Mucosa of descending colon (tissue), 3 donors: ENCODE results near the gene PON2. TPM values are rescaled to one million over a fixed set of nuclear protein-coding genes. Genes with fewer than 3 reads are reported as not detected.
"Not testable (repeated sequence)": the region's sequence is repeated elsewhere in the genome, so short reads cannot be mapped to it uniquely, and the experiment has no call there.

Experiments
- ATAC-seq: fragments of 200-7000 bp; cut with Tn5 transposase; one replicate; pipeline ENCODE4 v1.9.1; 2020; ENCODE audit warnings: mild to moderate bottlenecking, moderate library complexity
- DNase-seq, 3 donors: peaks; one replicate each; pipeline ENCODE4 v3.0.0-alpha.2; 2020
- H3K36me3 ChIP-seq: fragments of 200-600 bp; one replicate; pipeline ENCODE4 v1.8.0; 2021; ENCODE audit warnings: low read depth, mild to moderate bottlenecking
- H3K4me1 ChIP-seq: fragments of 200-600 bp; one replicate; pipeline ENCODE4 v1.8.0; 2021; ENCODE audit warnings: low read depth, mild to moderate bottlenecking
- H3K4me3 ChIP-seq: fragments of 200-600 bp; one replicate; pipeline ENCODE4 v1.8.0; 2021; ENCODE audit warnings: mild to moderate bottlenecking
- H3K9me3 ChIP-seq: fragments of 200-600 bp; one replicate; pipeline ENCODE4 v1.8.0; 2021; ENCODE audit warnings: mild to moderate bottlenecking
- intact Hi-C, 2 donors: fragments of 100-400 bp; cut with DNase I in 1 of 2; cut with micrococcal nuclease in 1 of 2; formaldehyde crosslinking; loops; one replicate each; pipeline versions ENCODE4 v1.11.0 to v1.11.1; 2022; cut with DNase I, micrococcal nuclease
- total RNA-seq, 3 donors: library from RNA; stranded (reverse); fragmentation: NEBNext Ultra II Directional in 2 of 3; extraction: Animal tissue kit (Norgen Biotek cat#: 25700) in 2 of 3; gene quantifications; one replicate each; pipeline versions ENCODE4 v1.2.1 to v1.2.4, GENCODE V29; 2021 to 2023
- TF ChIP-seq, protein P1 (sequence below): fragments of 200-600 bp; IDR thresholded peaks from one replicate; pipeline ENCODE4 v1.8.0; 2022; ENCODE audit warnings: antibody characterized with exemption, mild to moderate bottlenecking
- donor health status: DM: no; HTN: no; CAD: no; lungs with moderate emphysema.
- donor health status: DM: no; HTN: no; CAD: no.
- donor health status: DM: no; HTN: yes; CAD: no.

Gene PON2
- total RNA-seq, 3 donors from 2014 or later: 95.9 to 140 (median 129) TPM

DNA sequence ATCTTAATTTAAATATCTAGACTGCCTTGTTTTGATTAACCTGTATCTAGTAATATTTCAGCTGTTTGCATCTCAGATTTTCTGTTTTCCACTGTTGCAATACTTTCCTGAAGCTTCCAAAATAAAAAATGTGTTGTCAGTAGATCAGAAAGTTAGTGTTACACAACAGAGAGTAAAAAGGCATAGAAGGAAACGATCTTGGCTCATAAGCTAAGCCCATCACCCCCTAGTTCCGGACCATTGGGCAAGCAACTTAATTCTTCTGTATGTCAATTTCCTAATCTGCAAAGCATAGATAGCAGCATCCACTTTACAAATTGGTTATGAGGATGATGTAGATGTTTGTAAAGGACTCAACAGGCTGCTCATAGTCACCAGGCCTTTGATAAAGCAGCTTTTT is 43.1 kb downstream of the PON2 start:
- Histone ChIP-seq H3K4me1 (no peaks in the 10 kb centered on the region), H3K4me3 (no peak overlapping the region), H3K9me3 (no peaks in the 10 kb centered on the region), H3K36me3 (no peaks in the 10 kb centered on the region)
- ATAC-seq (no peak), DNase-seq (no peak)
- intact Hi-C loops: no loop called here
- TF ChIP-seq, protein P1, sequence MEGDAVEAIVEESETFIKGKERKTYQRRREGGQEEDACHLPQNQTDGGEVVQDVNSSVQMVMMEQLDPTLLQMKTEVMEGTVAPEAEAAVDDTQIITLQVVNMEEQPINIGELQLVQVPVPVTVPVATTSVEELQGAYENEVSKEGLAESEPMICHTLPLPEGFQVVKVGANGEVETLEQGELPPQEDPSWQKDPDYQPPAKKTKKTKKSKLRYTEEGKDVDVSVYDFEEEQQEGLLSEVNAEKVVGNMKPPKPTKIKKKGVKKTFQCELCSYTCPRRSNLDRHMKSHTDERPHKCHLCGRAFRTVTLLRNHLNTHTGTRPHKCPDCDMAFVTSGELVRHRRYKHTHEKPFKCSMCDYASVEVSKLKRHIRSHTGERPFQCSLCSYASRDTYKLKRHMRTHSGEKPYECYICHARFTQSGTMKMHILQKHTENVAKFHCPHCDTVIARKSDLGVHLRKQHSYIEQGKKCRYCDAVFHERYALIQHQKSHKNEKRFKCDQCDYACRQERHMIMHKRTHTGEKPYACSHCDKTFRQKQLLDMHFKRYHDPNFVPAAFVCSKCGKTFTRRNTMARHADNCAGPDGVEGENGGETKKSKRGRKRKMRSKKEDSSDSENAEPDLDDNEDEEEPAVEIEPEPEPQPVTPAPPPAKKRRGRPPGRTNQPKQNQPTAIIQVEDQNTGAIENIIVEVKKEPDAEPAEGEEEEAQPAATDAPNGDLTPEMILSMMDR: no peak

DNA sequence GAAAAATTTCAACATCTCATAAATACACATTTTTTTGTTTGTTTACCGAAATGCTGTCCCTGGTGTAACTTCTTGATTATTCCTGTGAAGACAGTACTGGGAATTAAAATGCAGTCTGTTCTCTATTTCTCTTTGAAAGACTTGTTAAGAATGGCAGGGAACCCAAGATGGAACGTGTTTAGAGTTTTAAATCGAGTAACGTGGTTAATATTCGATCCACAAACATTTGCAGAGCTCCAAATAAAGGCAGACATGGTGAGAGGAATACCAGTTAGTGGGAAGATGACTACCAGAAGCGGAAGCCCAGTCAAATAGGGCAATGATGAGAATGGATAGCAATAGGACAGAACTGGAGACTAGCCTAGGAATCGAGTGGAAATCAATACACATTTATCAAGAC is 45.3 kb downstream of the PON2 start:
- intact Hi-C loops: no loop called here
- TF ChIP-seq, protein P1: no peak
- Histone ChIP-seq H3K4me3 (no peak overlapping the region), H3K9me3 (no peaks in the 10 kb centered on the region), H3K4me1 (no peaks in the 10 kb centered on the region), H3K36me3 (no peaks in the 10 kb centered on the region)
- ATAC-seq (no peak), DNase-seq (no peak)

DNA sequence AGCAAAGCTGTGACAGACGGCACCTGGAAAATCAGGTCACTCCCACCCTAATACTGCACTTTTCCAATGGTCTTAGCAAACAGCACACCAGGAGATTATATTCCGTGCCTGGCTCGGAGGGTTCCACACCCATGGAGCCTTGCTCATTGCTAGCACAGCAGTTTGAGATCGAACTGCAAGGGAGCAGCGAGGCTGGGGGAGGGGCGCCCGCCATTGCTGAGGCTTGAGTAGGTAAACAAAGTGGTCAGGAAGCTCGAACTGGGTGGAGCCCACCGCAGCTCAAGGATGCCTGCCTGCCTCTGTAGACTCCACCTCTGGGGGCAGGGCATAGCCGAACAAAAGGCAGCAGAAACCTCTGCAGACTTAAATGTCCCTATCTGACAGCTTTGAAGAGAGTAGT is 55.4 kb downstream of the PON2 start:
- ATAC-seq, H3K4me1 ChIP-seq, H3K36me3 ChIP-seq: not testable (repeated sequence)

DNA sequence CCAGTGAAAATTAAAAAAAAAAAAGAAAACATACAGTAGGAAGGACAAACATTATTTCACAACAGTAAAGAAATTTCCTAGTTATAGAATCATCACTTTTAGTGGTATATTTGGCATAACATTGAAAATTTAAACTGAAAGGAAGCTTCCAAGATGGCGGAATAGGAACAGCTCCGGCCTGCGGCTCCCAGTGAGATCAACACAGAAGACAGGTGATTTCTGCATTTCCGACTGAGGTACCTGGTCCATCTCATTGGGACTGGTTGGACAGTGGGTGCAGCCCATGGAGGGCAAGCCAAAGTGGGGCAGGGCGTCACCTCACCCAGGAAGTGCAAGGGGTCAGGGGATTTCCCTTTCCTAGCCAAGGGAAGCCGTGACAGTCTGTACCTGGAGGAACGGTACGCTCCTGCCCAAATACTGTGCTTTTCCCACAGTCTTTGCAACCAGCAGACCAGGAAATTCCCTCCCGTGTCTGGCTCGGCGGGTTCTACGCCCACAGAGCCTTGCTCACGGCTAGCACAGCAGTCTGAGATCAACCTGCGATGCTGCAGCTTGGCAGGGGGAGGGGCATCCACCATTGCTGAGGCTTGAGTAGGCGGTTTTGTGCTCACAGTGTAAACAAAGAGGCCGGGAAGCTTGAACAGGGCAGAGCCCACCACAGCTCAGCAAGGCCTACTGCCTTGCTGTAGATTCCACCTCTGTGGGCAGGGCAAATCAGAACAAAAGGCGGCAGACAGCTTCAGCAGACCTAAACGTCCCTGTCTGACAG is 58.0 kb downstream of the PON2 start:
- H3K4me3 ChIP-seq: no peak overlapping the region
- TF ChIP-seq, protein P1: no peak
- ATAC-seq: no peak
- DNase-seq: peak in 2 of 3 donors; percentile 14 to 33
- H3K36me3 ChIP-seq: no peaks in the 10 kb centered on the region
- intact Hi-C loops: no loop called here
- H3K9me3 ChIP-seq: no peaks in the 10 kb centered on the region
- no peaks in the 10 kb centered on the region for H3K4me1 ChIP-seq

More for the DNA sequence above, 55.4 kb downstream of the PON2 start:
- peak in 1 of 3 donors; percentile 27 for DNase-seq
- H3K4me3 ChIP-seq, H3K9me3 ChIP-seq, intact Hi-C loops: not testable (repeated sequence)

DNA sequence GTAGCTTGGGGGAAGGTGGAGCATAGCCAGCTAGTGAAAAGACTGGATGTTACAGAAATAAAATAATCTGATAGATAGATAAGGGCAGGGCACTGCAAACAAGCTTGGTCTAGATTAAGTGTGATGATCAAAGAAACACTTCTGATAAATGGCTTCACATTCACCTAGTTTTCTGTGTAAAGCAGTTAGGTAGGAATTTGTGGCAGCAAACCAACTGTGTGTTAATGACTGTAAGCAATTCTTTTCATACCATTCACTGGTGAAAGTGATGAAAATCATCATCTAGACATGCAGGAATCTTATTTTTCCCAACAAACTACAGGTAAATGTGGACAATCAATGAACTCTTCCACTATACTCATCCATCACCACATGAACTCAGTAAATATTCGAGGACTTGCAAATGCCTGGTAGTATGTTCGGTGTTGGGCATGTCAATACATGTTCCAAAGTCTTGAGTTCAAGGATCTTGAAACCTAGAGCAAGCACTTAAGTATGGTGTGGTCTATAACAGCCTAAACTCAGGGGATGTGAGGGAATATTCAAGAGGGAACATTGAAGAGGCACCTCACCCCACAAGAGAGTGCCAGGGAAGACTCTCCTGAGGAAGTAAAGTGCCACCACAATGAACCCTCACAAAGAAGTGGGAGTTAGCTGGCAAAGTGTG is 59.1 kb downstream of the PON2 start:
- Histone ChIP-seq H3K36me3 (no peaks in the 10 kb centered on the region), H3K4me1 (no peaks in the 10 kb centered on the region), H3K4me3 (no peak overlapping the region), H3K9me3 (no peaks in the 10 kb centered on the region)
- intact Hi-C loops: no loop called here
- ATAC-seq: no peak
- DNase-seq: no peak
- TF ChIP-seq, protein P1: no peak

DNA sequence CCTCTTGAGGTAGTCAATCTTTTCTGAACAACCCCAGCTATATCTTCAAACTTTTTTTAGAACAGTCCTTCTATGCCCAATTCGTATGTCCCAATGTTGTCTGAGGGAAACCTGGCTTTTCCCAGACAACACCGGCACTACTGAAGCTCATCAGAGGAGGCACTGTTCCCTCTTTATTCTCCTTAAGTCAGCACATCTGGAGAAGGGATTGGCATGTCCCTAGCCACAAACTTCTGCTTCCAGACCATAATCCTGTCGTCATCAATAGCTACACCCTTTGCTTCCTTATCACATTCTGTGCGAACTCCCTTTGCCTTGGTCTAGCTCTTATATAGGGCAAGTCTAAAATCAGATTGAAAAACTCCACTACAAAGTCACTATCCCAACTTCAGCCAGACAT is 61.5 kb downstream of the PON2 start:
- no peak for ATAC-seq
- H3K4me1 ChIP-seq: no peaks in the 10 kb centered on the region
- H3K4me3 ChIP-seq: no peak overlapping the region
- no peaks in the 10 kb centered on the region for H3K36me3 ChIP-seq
- no peaks in the 10 kb centered on the region for H3K9me3 ChIP-seq
- TF ChIP-seq, protein P1: no peak
- intact Hi-C loops: no loop called here
- no peak for DNase-seq
